ENCODE results near the gene SEMA3B.

Gene SEMA3B

GRCh38 chr3:50319181-50319893 lies 50.4 kb downstream of the SEMA3B start:
- no peak for DNase-seq

GRCh38 chr3:50319894-50320625 lies 51.1 kb downstream of the SEMA3B start:
- DNase-seq, result no peak

GRCh38 chr3:50320853-50321335 lies 51.9 kb downstream of the SEMA3B start:
- DNase-seq, result peak; percentile 94

- DNase-seq, result peak; percentile 97
Measured at GRCh38 chr3:50321336-50322114, 52.6 kb downstream of the SEMA3B start.

DNA sequence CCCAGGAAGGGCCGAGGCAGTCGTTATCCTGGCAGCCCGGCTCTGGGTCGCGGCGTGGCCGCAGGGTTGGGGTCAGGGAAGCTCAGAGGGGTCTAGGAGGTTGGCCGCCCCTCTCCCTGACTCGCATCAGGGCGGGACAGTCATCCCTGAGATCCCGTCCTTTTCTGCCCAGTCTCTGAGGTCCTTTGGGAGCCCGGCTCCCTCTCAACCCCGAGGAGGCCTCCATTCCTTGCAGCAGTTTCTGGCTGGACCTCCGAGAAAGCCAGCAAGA lies 53.1 kb downstream of the SEMA3B start:
- DNase-seq, result no peak

GRCh38 chr3:50322386-50323091 lies 53.6 kb downstream of the SEMA3B start, which contains the start of gene HYAL2:
Gene HYAL2 (minus strand): TSS chr3:50322745. CDS start chr3:50320489, 2,256 bp downstream.
- peak; percentile 32 for DNase-seq

GRCh38 chr3:50323092-50323600 lies 54.2 kb downstream of the SEMA3B start:
- DNase-seq, result no peak

- DNase-seq, result no peak
Measured at GRCh38 chr3:50323614-50324199, 54.8 kb downstream of the SEMA3B start.

DNA sequence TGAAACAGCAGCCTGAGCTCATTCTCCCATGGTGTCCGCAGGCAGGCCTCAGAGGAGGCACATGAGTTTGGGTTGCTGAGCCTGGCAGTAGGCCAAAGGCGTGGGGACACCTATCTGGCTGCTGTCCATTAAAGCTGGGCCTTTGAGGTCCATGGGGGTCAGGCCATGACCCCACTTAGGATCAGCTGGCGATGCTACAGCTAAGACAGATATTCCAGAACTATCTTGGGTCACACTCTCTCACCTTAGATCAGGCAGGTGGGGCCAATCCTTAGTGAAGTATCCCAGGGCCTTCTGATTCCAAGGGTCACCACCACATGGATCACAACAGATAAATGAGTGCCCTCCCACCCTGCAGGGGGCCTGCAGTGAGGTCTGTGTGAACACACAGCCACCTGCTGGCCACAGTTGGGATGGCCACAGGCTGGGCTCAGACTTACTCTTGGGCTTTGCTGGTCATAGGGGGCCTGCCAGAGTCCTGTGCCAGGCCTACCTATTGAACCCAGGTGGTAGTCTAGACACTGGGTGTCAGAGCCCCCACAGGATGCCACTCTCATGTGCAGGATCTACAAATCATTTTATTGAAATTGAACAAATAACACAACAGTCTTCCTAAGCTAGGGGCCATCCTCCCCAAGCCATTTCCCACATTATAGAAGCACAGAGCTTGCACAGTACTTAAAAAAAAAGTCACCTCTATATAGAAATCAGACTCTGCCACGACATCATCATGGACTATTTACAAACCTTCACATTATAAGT lies 55.6 kb downstream of the SEMA3B start:
- DNase-seq, result peak; percentile 86

DNA sequence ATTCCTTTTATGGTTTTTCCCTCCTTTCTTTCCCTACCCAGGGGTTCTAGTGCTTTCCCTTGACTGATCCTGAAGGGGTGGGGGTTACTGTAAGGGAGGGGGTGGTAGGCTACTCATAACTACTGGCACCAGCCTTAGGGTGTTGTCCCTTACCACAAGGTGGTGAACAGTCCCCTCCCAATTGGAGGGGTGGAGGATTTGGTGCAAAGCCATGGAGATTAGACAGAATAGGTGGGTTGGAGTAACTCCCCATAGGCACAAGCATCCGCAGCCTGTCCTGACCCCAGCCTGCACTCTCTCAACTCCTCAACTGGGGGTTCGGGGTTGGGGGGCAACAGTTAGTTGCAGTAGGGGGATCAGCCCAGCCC lies 56.1 kb downstream of the SEMA3B start:
- no peak for DNase-seq

DNA sequence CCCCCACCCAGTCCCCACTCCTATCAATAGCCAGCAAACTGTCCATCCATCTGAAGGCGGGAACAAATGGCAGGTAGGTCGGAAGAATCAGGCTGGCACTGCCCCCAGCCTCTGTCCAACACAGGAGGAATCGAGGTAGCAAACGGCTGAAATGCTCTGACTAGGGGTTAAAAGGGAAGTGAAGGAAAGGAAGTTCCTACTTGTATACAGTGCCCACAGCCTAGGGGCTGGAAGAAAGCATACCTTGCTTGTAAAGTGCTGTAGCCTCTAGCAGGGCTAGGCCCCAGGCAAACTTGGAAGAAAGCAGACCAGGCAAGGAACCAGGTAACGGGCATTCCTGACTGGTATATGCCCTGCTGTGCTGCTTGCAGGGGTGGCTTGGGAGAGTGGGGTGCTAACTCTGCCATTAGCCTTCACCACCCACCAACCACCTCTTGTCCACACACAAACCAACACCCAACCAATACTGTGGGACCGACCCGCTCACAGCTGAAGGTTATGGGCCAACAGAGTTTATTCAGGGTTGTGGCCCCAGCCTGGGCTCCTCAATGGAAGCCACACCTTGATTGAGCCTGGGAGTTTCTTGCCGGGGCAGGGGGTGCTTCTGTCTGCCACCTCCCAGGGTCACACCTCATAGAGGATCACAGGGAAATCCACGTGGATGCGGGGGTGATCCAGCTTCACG lies 56.7 kb downstream of the SEMA3B start:
- no peak for DNase-seq

GRCh38 chr3:50326182-50326541 lies 57.2 kb downstream of the SEMA3B start:
- no peak for DNase-seq

GRCh38 chr3:50327129-50327528 lies 58.2 kb downstream of the SEMA3B start:
- DNase-seq, result no peak
